Activated CD4-positive, alpha-beta T cell treated with anti-CD3 and anti-CD28 coated beads for 48 hours (primary cell): ENCODE data around the gene FILIP1.
A peak's percentile ranks its signal among the peaks of the same experiment; 100 is the strongest.

Experiments
- DNase-seq: peaks from one replicate; pipeline ENCODE4 v3.0.0-alpha.2; 2020

The FILIP1 gene

GRCh38 chr6:75374961-75375400, 118.6 kb downstream of the FILIP1 start:
- DNase-seq, result no peak

GRCh38 chr6:75372884-75373283, 120.7 kb downstream of the FILIP1 start:
- DNase-seq, result no peak

- DNase-seq, result no peak
These were observed 123.6 kb downstream of the FILIP1 start for GRCh38 chr6:75370011-75370410.

GRCh38 chr6:75368864-75369402, 124.7 kb downstream of the FILIP1 start:
- DNase-seq, result no peak

- peak; percentile 12 for DNase-seq
These were observed 125.3 kb downstream of the FILIP1 start for GRCh38 chr6:75368151-75368779.

GRCh38 chr6:75363304-75363703, 130.3 kb downstream of the FILIP1 start:
- DNase-seq, result no peak

- DNase-seq, result no peak
These were observed 140.0 kb downstream of the FILIP1 start for GRCh38 chr6:75353644-75354043.

GRCh38 chr6:75351570-75351969, 142.0 kb downstream of the FILIP1 start:
- DNase-seq, result no peak

GRCh38 chr6:75350808-75351207, 142.8 kb downstream of the FILIP1 start:
- no peak for DNase-seq

GRCh38 chr6:75350156-75350555, 143.4 kb downstream of the FILIP1 start:
- no peak for DNase-seq

- DNase-seq, result no peak
These were observed 144.2 kb downstream of the FILIP1 start for GRCh38 chr6:75349262-75349984.

- no peak for DNase-seq
These were observed 144.7 kb downstream of the FILIP1 start for GRCh38 chr6:75348882-75349261.

GRCh38 chr6:75347898-75348610, 145.5 kb downstream of the FILIP1 start:
- no peak for DNase-seq

GRCh38 chr6:75345413-75345812, 148.2 kb downstream of the FILIP1 start:
- no peak for DNase-seq

- no peak for DNase-seq
These were observed 149.1 kb downstream of the FILIP1 start for GRCh38 chr6:75344455-75344854.

GRCh38 chr6:75344021-75344420, 149.6 kb downstream of the FILIP1 start:
- no peak for DNase-seq

- no peak for DNase-seq
These were observed 155.6 kb downstream of the FILIP1 start for GRCh38 chr6:75337835-75338580.

- no peak for DNase-seq
These were observed 159.1 kb downstream of the FILIP1 start for GRCh38 chr6:75334266-75335040.

GRCh38 chr6:75333676-75334200, 159.9 kb downstream of the FILIP1 start:
- no peak for DNase-seq

- DNase-seq, result no peak
These were observed 162.4 kb downstream of the FILIP1 start for GRCh38 chr6:75331151-75331550.

- DNase-seq, result no peak
These were observed 163.9 kb downstream of the FILIP1 start for GRCh38 chr6:75329703-75330102.

- DNase-seq, result no peak
These were observed 165.8 kb downstream of the FILIP1 start for GRCh38 chr6:75327807-75328206.
